ENCODE results near the gene PPIE. TPM values are rescaled to one million over a fixed set of nuclear protein-coding genes. Genes with fewer than 3 reads are reported as not detected.
"Not testable (repeated sequence)": the region's sequence is repeated elsewhere in the genome, so short reads cannot be mapped to it uniquely, and the experiment has no call there.

PPIE gene
- total RNA-seq, 3 donors from 2014 or later: 30.9 to 46.8 (median 41.8) TPM

DNA sequence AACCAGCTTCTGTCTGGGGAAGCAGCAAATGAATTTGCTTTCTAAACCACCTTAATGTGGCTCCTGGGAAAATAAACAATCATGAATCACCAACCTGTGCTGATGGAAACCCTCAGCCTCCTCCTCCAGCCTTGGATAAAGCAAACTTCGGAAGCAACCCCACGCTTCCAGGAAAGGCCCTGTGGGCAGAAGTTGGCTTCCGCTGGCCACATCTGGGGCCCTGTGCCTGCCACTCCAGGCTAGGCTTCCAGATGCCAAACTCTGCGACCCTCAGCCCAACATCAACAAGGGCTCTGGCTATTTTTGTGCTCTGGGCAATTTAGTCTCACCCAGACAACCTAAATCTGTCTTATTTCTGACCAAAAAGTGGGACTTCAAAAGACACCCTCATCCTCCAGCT, 38.6 kb downstream of the PPIE start:
- H3K4me1 ChIP-seq (ENCODE audit: low read depth): no peaks in the 10 kb centered on the region
- no peak for DNase-seq
- intact Hi-C loops (cut with DNase I, micrococcal nuclease): no loop called here
- no peaks in the 10 kb centered on the region for H3K36me3 ChIP-seq (ENCODE audit: low read depth)
- no peak overlapping the region for H3K4me3 ChIP-seq
- TF ChIP-seq, protein P1, sequence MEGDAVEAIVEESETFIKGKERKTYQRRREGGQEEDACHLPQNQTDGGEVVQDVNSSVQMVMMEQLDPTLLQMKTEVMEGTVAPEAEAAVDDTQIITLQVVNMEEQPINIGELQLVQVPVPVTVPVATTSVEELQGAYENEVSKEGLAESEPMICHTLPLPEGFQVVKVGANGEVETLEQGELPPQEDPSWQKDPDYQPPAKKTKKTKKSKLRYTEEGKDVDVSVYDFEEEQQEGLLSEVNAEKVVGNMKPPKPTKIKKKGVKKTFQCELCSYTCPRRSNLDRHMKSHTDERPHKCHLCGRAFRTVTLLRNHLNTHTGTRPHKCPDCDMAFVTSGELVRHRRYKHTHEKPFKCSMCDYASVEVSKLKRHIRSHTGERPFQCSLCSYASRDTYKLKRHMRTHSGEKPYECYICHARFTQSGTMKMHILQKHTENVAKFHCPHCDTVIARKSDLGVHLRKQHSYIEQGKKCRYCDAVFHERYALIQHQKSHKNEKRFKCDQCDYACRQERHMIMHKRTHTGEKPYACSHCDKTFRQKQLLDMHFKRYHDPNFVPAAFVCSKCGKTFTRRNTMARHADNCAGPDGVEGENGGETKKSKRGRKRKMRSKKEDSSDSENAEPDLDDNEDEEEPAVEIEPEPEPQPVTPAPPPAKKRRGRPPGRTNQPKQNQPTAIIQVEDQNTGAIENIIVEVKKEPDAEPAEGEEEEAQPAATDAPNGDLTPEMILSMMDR (IDR thresholded peaks at IDR 0.05): no peak
- H3K9me3 ChIP-seq: no peaks in the 10 kb centered on the region
- ATAC-seq: no peak

DNA sequence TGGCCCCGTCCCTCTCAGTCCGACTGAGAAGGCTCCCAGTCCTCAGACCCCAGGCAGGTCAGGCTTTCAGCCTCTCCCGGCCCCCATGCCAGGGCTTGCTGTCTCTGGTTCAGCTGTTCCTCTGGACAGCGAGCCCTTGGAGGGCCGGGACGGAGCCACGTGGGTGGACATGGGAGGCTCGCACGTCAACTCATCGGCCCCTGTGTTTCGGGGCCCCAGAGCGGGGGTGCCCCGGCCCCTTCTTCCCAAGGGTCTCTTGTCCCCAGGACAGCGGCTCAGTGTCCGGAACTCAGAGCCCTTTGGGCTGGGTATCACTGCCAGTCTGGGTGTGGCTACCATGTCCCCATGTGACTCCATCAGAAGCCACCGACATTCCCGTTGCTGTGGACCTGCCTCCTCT, 39.2 kb downstream of the PPIE start:
- ATAC-seq; H3K4me1 ChIP-seq (ENCODE audit: low read depth); H3K4me3 ChIP-seq; H3K36me3 ChIP-seq (ENCODE audit: low read depth); DNase-seq; intact Hi-C loops (cut with DNase I, micrococcal nuclease); H3K9me3 ChIP-seq: not testable (repeated sequence)

DNA sequence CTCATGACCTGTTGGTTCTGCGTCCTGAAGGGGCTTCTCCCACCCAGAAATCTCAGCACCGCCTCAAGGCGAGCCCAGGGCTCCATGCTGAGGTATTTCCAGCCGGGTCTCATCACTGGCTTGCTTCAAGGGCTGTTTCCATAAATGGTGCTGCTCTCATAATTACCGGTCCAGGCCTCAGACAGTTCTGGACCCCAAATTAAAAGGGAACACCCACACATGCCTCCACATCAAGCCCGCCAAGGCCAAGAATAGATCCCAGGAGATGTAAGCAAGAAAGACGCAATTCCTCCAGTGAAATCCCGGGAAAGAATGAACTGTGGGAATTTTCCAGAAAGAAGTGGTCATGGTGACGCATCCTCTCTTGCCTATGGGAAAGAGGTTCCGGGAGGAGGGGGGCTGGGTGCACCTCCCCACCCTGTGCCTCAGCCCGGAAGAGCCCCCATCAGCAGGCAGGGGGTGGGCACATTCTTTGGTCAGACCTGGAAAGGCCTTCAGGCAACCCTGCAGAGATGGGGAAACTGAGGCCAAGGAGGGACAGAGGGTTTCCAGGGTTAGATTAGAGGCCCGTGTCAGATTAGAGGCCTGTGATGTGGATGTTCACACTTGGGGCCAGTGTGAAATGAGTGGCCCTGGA, 39.9 kb downstream of the PPIE start:
- H3K9me3 ChIP-seq; H3K4me3 ChIP-seq; H3K4me1 ChIP-seq (ENCODE audit: low read depth); intact Hi-C loops (cut with DNase I, micrococcal nuclease); ATAC-seq; DNase-seq; H3K36me3 ChIP-seq (ENCODE audit: low read depth): not testable (repeated sequence)

DNA sequence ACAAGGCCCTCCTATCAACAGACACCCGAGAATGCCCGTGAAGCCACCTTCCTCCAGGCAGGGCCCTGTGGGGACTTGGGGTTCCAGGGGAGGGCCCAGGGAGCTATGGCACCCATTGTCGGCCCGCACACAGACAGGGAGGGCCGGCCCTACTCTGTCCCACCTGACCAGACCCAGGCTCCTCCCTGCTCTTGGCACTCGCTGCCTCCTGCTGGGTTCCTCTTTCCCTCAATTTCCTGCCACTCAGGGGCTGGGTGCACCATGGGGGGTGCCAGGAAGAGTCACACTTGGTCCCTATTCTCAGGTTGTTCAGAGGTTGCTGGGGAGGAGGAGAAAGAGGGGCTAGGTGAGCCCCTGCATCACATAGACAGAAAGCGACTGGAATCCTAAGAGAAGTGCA, 40.5 kb downstream of the PPIE start:
- no peaks in the 10 kb centered on the region for H3K9me3 ChIP-seq
- H3K4me3 ChIP-seq: no peak overlapping the region
- intact Hi-C loops (cut with DNase I, micrococcal nuclease): no loop called here
- TF ChIP-seq, protein P1 (IDR thresholded peaks at IDR 0.05): no peak
- no peak for DNase-seq
- ATAC-seq: no peak
- no peaks in the 10 kb centered on the region for H3K4me1 ChIP-seq (ENCODE audit: low read depth)
- H3K36me3 ChIP-seq (ENCODE audit: low read depth): no peaks in the 10 kb centered on the region

DNA sequence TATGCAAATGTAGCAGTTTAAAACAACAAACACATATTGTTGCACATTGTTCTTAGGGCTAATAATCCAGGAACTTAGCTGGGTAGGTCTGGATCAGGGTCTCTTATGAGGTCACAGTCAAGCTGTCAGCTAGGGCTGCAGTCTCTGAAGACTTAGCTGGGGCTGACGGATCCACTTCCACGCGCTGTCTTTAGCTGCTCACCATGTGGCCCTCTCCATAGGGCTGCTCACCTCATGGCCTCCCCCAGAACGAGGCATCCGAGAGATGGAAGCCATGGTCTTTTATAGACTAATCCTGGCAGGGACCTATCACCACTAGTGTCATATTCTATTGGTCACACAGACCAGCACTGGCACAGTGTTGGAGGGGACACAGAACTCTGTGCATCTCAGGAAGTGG, 41.1 kb downstream of the PPIE start:
- no peak for ATAC-seq
- no peaks in the 10 kb centered on the region for H3K36me3 ChIP-seq (ENCODE audit: low read depth)
- H3K4me3 ChIP-seq: no peak overlapping the region
- TF ChIP-seq, protein P1 (IDR thresholded peaks at IDR 0.05): no peak
- no peaks in the 10 kb centered on the region for H3K9me3 ChIP-seq
- intact Hi-C loops (cut with DNase I, micrococcal nuclease): no loop called here
- no peak for DNase-seq
- no peaks in the 10 kb centered on the region for H3K4me1 ChIP-seq (ENCODE audit: low read depth)

DNA sequence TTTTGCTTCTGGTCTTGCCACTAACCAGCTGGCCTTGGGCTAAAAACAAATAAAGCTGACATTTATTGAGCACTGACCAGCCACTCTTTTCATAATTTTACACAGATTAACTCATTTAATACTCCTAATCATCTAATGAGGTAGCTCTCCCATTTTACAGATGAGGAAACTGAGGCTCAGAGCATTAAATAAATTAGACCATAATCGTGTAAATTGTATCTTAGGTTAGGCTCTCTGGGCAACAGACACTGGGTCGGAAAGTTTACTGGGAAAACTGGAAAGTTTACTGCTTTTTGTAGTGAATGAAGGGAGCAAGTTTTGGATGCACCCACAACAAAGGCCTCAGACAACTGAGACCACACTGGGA, 42.6 kb downstream of the PPIE start:
- intact Hi-C loops (cut with DNase I, micrococcal nuclease): no loop called here
- DNase-seq (no peak), ATAC-seq (no peak)
- no peaks in the 10 kb centered on the region for H3K36me3 ChIP-seq (ENCODE audit: low read depth)
- TF ChIP-seq, protein P1 (IDR thresholded peaks at IDR 0.05): no peak
- H3K9me3 ChIP-seq: no peaks in the 10 kb centered on the region
- no peak overlapping the region for H3K4me3 ChIP-seq
- no peaks in the 10 kb centered on the region for H3K4me1 ChIP-seq (ENCODE audit: low read depth)

DNA sequence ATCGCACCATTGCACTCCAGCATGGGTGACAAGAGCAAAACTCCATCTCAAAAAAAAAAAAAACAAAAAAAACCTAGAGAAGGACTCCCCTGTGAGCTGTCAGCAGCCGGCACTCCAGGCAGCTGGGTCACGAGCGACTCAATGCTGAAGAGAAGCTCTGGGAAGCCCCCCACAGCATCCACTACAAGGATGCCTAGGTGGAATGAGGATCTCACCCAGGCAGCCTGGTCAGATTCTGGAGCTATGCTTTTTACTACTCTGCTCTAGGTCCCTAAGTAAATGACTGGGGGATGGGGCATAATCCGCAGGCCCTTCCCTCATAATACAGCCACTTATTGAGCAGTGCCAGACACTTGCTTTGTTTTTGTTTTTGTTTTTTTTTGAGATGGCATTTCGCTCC, 43.4 kb downstream of the PPIE start:
- no peak overlapping the region for H3K4me3 ChIP-seq
- no peaks in the 10 kb centered on the region for H3K9me3 ChIP-seq
- H3K4me1 ChIP-seq (ENCODE audit: low read depth): no peaks in the 10 kb centered on the region
- DNase-seq: no peak
- intact Hi-C loops (cut with DNase I, micrococcal nuclease): no loop called here
- TF ChIP-seq, protein P1 (IDR thresholded peaks at IDR 0.05): no peak
- no peak for ATAC-seq
- H3K36me3 ChIP-seq (ENCODE audit: low read depth): no peaks in the 10 kb centered on the region

DNA sequence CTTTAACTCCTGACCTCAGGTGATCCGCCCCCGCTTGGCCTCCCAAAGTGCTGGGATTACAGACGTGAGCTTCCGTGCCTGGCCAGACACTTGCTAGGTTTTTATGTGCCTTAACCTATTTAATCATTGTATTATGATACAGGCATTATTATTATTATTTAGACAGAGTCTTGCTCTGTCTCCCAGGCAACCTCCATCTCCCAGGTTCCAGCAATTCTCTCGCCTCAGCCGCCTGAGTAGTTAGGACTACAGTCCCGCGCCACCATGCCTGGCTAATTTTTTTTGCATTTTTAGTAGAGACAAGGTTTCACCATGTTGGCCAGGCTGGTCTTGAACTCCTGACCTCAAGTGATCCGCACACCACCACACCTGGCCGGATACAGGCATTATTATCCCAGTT, 44.0 kb downstream of the PPIE start:
- H3K36me3 ChIP-seq (ENCODE audit: low read depth); H3K9me3 ChIP-seq; ATAC-seq; DNase-seq; intact Hi-C loops (cut with DNase I, micrococcal nuclease); H3K4me1 ChIP-seq (ENCODE audit: low read depth); H3K4me3 ChIP-seq: not testable (repeated sequence)

DNA sequence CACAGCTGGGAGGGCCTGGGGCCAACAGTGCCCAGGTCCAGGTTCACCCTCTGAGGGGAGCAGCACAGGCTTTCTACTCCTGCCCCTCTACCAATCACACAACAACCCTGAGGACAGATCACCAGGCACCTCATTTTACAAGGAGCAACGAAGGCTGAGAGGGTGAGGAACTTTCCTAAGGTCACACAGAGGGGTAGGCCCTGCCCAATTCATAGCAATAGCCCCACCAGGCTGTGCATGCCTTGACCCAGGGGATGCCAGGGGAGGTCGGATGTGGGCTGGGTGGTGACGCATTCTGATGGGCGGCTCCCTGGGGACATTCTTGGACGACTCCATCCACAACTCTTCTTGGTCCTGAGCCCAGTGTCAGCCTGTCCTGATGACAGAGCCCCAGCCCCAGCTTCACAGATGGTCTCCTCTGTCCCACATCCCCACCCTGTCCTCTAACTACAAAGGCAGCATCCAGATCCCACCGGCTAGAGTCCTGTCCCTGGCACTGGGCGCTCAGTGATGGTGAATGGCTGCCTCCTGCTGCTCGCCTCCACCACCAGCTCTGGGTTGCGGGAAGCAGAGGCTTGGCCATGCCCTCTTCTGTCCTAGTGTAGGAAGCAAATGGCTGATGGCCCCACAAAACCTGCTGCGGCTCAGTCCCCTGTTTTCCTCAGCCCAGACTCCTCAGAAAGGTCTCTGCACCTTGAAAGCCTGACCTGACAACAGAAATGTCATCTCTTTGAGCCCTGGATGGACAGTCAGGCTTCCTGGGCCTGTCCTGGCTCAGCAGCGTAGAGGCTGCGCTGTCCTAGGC, 47.8 kb downstream of the PPIE start:
- H3K36me3 ChIP-seq (ENCODE audit: low read depth); DNase-seq; ATAC-seq; intact Hi-C loops (cut with DNase I, micrococcal nuclease); H3K4me3 ChIP-seq; H3K4me1 ChIP-seq (ENCODE audit: low read depth); H3K9me3 ChIP-seq: not testable (repeated sequence)
